ENCODE data around the gene AP3B2.

DNA sequence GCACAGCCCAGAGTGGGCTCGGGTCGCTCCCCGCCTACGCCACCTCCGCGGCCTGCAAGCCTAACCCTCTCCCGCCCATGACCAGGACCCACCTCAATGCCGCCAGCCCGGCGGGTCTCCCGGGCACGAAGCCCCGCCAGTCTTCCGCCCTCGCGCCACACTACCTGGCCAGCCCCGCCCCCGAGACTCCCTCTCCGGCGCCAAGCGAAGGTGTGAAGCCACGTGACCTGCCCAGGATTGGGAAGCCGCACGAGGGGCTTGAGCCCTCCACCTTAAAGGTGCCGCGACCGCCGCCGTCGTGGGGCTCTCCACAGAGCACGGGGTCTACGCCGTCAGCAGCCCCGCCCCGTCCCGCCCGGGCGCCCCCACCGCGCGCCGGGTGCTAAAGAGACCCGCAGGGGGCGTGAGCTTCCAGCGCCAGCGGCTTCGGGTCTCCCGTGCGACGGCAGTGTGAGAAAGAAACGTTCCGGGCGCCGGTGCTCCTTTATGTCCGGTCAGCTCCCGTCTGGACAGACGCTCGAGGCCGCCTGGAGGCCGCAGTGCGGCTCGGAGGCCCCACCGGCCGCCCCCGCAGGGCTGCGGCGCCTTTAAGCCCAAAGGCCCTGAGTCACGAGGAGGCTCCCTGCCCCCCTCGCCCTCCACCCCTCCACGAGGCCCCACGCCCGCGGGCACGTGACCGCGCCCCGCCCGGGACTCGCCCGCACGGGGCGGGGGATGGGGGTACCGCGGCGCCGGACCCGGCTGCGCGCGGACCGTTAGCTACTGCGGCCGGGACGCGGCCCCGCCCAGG lies 62.4 kb downstream of the AP3B2 start, which contains the start of gene CPEB1:
- TF ChIP-seq POLR2A (IDR thresholded peaks at IDR 0.05), result peak in 1 of 2 donors; percentile 58
- TF ChIP-seq, protein P1, sequence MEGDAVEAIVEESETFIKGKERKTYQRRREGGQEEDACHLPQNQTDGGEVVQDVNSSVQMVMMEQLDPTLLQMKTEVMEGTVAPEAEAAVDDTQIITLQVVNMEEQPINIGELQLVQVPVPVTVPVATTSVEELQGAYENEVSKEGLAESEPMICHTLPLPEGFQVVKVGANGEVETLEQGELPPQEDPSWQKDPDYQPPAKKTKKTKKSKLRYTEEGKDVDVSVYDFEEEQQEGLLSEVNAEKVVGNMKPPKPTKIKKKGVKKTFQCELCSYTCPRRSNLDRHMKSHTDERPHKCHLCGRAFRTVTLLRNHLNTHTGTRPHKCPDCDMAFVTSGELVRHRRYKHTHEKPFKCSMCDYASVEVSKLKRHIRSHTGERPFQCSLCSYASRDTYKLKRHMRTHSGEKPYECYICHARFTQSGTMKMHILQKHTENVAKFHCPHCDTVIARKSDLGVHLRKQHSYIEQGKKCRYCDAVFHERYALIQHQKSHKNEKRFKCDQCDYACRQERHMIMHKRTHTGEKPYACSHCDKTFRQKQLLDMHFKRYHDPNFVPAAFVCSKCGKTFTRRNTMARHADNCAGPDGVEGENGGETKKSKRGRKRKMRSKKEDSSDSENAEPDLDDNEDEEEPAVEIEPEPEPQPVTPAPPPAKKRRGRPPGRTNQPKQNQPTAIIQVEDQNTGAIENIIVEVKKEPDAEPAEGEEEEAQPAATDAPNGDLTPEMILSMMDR (IDR thresholded peaks at IDR 0.05), result peak in 2 of 5 experiments; percentile 24 to 31
- TF ChIP-seq EP300 (IDR thresholded peaks at IDR 0.05), result peak in 1 of 2 donors; percentile 71
